ENCODE results near the gene AGR2. TPM values are rescaled to one million over a fixed set of nuclear protein-coding genes. Genes with fewer than 3 reads are reported as not detected.

Gene AGR2
- total RNA-seq, 1 experiment from 2014 or later: 0.65 TPM

DNA sequence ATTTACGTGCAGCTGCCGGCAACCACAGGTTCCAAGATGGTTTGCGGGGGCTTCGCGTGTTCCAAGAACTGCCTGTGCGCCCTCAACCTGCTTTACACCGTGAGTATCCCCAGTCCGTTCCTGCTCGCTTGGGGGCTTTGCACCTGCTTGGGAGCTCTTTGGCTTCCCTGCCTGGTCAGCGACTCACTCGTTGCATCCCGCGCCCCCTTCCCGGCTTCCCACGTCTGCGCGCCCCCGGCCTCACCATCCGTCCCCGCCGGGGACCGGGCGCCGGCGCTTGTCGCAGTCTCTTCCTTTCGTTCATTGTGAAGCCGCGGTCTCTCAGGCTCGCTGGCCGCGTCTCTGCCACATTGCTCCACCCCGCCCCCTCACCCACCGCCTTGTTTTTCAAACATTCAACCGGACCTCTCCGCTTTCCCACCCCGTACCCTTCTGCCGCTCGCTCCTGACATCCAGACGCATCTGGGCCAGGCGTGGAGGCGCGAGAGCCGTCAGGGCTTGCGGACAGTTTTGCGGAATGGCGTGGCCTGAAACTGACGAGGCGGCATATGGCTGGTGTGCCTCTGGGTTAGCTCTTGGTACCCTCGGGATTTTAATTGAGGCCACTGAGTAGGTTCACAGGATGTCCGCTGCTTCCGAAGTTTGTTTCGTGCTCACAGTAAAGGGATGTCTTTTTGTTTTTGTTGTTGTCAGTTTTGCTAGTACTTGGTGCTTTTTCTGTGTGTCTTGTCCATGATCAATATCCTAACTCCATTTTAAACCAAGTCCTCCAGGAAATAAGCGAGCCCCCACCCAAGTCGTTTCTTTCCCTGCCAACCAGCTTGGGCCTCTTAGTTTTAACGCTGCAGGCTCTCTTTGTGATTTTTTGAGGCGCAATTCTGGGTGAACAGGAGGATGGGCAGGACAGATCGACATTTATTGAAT, 50.6 kb downstream of the AGR2 start:
- Mint-ChIP-seq H3K4me1 (ENCODE audit: insufficient read depth, unreplicated experiment) (peaks cover 20% of the 10 kb centered on the region), H3K27ac (ENCODE audit: low read depth, unreplicated experiment) (peak overlapping the region; percentile 65), H3K36me3 (ENCODE audit: insufficient read depth, unreplicated experiment) (no peaks in the 10 kb centered on the region), H3K9me3 (ENCODE audit: unreplicated experiment) (no peaks in the 10 kb centered on the region), H3K27me3 (ENCODE audit: insufficient read depth, unreplicated experiment) (no peaks in the 10 kb centered on the region), H3K4me3 (ENCODE audit: unreplicated experiment) (peak overlapping the region; percentile 83)
- TF ChIP-seq, protein P1, sequence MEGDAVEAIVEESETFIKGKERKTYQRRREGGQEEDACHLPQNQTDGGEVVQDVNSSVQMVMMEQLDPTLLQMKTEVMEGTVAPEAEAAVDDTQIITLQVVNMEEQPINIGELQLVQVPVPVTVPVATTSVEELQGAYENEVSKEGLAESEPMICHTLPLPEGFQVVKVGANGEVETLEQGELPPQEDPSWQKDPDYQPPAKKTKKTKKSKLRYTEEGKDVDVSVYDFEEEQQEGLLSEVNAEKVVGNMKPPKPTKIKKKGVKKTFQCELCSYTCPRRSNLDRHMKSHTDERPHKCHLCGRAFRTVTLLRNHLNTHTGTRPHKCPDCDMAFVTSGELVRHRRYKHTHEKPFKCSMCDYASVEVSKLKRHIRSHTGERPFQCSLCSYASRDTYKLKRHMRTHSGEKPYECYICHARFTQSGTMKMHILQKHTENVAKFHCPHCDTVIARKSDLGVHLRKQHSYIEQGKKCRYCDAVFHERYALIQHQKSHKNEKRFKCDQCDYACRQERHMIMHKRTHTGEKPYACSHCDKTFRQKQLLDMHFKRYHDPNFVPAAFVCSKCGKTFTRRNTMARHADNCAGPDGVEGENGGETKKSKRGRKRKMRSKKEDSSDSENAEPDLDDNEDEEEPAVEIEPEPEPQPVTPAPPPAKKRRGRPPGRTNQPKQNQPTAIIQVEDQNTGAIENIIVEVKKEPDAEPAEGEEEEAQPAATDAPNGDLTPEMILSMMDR (IDR thresholded peaks at IDR 0.05; ENCODE audit: unreplicated experiment): no peak
- peak; percentile 30 for DNase-seq (ENCODE audit: unreplicated experiment)
- no TSS peak for BruUV-seq (replicated peaks)
- intact Hi-C loops (cut with micrococcal nuclease): loop anchor here (5.0 kb wide), 1 partner anchor 107 kb away; the partner anchor contains the start of genes ANKMY2 and BZW2
- ChIA-PET CTCF (interaction anchor here (0.6 to 1.2 kb wide), 4 partner anchors 9 to 137 kb away, joined by 3 read pairs; partner anchors contain the start of gene ANKMY2), POLR2A (interaction anchor here (0.6 to 6.3 kb wide), 12 partner anchors 10 to 545 kb away, joined by 3 to 85 read pairs (median 4); partner anchors contain the start of genes AHR, ANKMY2 and BZW2)

DNA sequence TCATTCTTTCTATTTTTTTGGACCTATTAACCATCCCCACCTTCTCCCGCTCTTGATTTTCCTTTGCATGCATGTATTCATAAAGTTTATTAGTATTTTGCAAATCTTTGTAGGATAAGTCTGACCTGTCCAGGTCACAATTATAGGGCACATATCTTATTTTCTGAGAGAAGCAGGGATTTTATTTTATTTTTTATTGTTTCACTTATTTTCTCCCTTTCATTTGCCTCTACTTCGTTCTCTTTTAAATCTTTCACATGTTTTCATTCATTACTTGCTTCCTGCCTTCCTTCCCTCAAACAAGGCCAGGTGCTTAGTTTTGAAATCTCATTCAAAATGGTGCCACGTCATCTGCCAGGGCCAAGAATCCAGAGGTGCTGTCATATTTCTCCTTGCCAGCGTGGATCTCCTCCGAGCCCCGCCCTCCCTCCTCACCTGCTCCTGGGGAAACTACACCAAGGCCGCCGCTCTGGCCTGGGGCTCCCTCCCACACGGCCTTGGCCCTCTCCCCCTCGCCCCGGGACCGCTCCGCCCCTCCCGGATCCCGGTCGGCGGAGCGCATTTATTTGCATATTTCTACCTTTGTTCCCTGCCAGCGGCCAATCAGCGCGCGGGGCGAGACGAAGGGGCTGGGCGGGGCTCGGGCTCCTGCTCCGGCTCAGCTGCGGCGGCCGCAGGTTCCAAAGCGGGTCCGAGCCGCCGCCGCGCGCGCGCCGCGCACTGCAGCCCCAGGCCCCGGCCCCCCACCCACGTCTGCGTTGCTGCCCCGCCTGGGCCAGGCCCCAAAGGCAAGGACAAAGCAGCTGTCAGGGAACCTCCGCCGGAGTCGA, 51.5 kb downstream of the AGR2 start, which contains the start of gene TSPAN13:
Gene TSPAN13 (plus strand): TSS at position 654 of the 830 bp plus-strand sequence. CDS start 213 bp downstream, outside the sequence.
- BruUV-seq (replicated peaks): no TSS peak

DNA sequence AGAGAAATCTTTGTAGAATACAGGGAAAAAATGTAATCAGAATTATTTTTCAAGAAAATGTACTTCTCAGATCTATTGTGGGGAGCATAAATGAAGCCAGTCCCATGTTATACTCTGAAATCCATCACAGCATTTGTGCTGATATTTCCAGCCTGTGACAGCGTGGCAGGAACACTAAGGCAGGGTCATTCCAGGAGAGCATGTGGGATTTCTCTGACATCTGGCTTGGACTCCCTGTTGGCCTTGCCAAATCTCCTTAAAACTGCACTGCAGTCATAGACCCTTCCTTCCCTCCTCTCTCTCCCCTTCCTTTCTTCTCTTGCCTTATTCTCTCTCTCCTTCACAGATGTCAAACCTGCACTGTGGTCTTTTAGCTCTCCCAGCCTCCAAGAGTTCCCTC, 57.7 kb downstream of the AGR2 start:
- CTCF ChIA-PET: interaction anchor here (0.6 kb wide), 1 partner anchor 56 kb away, joined by 4 read pairs; no protein-coding TSS in a partner anchor
- intact Hi-C loops (cut with micrococcal nuclease): no loop called here
- DNase-seq (ENCODE audit: unreplicated experiment): no peak
- Mint-ChIP-seq H3K4me1 (ENCODE audit: insufficient read depth, unreplicated experiment) (peaks cover 13% of the 10 kb centered on the region), H3K4me3 (ENCODE audit: unreplicated experiment) (no peak overlapping the region), H3K9me3 (ENCODE audit: unreplicated experiment) (no peaks in the 10 kb centered on the region), H3K27ac (ENCODE audit: low read depth, unreplicated experiment) (no peak overlapping the region), H3K27me3 (ENCODE audit: insufficient read depth, unreplicated experiment) (no peaks in the 10 kb centered on the region), H3K36me3 (ENCODE audit: insufficient read depth, unreplicated experiment) (no peaks in the 10 kb centered on the region)
- no TSS peak for BruUV-seq (replicated peaks)
- POLR2A ChIA-PET: no interaction called here
- TF ChIP-seq, protein P1 (IDR thresholded peaks at IDR 0.05; ENCODE audit: unreplicated experiment): no peak

More for the DNA sequence above, 51.5 kb downstream of the AGR2 start, which contains the start of gene TSPAN13:
- DNase-seq (ENCODE audit: unreplicated experiment): peak; percentile 95
- Mint-ChIP-seq H3K4me3 (ENCODE audit: unreplicated experiment) (peak within 1 kb of the TSS; percentile 83), H3K9me3 (ENCODE audit: unreplicated experiment) (no peaks in the 10 kb centered on the region), H3K36me3 (ENCODE audit: insufficient read depth, unreplicated experiment) (no peaks in the 10 kb centered on the region), H3K27me3 (ENCODE audit: insufficient read depth, unreplicated experiment) (no peaks in the 10 kb centered on the region), H3K4me1 (ENCODE audit: insufficient read depth, unreplicated experiment) (peaks cover 20% of the 10 kb centered on the region), H3K27ac (ENCODE audit: low read depth, unreplicated experiment) (peak within 1 kb of the TSS; percentile 65)
- POLR2A ChIA-PET: interaction anchor here (0.9 to 6.3 kb wide), 6 partner anchors 10 to 106 kb away, joined by 3 to 85 read pairs (median 6); no protein-coding TSS in a partner anchor
- TF ChIP-seq, protein P1 (IDR thresholded peaks at IDR 0.05; ENCODE audit: unreplicated experiment): no peak
- intact Hi-C loops (cut with micrococcal nuclease): loop anchor here (5.0 kb wide), 1 partner anchor 106 kb away; the partner anchor contains the start of genes ANKMY2 and BZW2
- CTCF ChIA-PET: interaction anchor here (0.6 kb wide), 1 partner anchor 108 kb away, joined by 3 read pairs; the partner anchor contains the start of gene ANKMY2

All from MCF 10A (cell line).